GM19240 (cell line): ENCODE measurements around the gene SCG3.

Experiments
- DNase-seq: peaks from one replicate; pipeline ENCODE4 v3.0.0; 2011; ENCODE audit warnings: low spot score; ENCODE audit not compliant: insufficient read length

The SCG3 gene

DNA sequence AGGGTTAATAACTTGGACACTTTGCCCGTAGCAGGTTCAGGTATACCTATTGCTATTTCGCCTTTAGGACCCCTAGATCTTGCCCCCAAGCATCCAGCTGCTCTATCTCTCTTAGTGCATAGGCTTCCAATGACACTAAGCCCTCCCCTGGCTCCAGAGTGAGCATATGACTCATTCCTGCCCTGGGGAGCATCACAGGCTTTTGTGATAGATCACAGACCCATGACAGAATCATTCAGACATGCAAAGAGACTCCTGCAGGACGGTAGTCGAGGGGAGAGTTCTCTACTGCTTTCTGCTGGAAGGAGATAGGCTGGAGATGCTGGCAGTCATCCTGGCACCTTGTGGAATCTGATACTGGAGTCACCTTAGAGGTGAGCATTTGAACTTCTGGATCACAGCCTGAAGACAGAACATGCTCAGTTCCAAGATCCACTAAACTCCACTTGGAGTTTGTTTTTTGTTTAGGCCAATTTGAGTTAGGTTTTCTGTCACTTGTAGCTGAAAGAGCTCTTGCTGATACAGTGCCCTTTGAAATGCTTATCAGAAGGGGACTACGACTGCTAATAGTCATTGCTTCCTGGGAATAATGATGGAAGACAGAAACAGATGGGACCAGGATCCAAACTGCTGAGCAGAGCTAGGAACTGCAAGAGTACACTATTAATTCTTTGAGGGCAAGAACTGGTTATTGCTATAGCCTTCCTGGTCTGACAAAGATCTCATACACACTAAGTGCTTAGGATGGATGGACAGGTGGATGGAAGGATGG, 45.2 kb downstream of the SCG3 start:
- DNase-seq, result no peak

- no peak for DNase-seq
These were observed 46.0 kb downstream of the SCG3 start for GRCh38 chr15:51727141-51727897.

GRCh38 chr15:51731549-51732267, 50.4 kb downstream of the SCG3 start:
- no peak for DNase-seq

DNA sequence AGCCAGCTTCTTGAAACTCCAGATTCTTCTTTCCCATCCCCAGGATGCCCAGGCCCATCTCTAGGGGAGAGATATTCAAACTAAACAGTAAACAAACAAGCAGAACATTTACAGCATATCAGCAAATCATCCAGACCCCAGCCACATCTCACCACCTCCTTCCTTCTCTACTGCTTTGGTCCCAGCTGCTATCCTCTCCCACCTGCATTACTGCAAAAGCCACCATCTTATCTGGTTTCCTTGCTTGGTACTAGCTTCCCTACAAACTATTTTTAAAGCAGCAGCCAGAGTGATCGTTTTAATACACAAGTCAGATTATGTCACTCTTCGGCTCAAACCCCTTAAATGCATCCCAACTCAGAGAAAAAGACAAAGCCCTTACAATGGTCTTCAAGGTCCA, 51.3 kb downstream of the SCG3 start:
- DNase-seq, result no peak

- DNase-seq, result no peak
These were observed 54.1 kb downstream of the SCG3 start for GRCh38 chr15:51735228-51736010.

GRCh38 chr15:51736069-51736468, 54.8 kb downstream of the SCG3 start:
- DNase-seq, result no peak

DNA sequence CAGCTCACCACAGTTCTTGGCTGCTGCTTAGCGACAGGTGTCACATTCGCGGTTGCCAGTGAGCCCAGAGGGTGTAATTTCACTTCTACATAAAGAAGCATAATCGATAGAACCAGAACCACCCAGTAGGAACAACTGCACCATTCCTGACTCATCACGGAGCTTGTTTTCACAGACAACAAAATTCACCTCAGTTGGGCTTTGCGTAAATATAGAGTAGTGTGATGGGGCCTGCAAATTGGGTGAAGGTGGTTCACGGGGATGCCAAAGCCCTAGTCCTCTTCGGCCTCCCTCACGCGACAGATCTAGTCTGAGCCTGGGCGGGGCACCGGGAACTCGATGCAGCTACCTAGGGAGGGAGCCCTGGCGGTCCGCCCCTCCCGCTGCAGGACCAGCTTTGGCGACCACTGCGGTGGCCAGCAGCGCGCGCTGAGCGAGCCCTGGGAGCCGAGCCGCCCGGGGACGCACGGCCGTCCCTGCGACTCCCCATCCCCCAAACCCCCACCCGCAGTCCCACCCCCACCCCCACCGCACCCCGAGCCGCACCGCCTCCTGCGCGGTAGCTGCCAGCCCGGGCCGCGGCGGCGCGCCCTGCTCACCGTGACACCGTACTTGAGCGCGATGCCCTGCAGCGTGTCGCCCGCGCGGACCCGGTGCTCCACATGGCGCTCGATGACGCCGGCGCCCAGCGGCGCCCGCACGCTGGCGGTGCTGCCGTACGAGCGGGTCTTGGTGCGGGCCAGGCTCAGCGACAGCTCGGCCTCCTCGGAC, 55.6 kb downstream of the SCG3 start:
- DNase-seq, result no peak

- DNase-seq, result no peak
These were observed 56.4 kb downstream of the SCG3 start, which contains the start of gene LYSMD2 for GRCh38 chr15:51737522-51738305. LYSMD2 (minus strand) TSS chr15:51737655; CDS start chr15:51737622, 33 bp downstream.

GRCh38 chr15:51738553-51738952, 57.2 kb downstream of the SCG3 start:
- no peak for DNase-seq

- DNase-seq, result no peak
These were observed 57.9 kb downstream of the SCG3 start for GRCh38 chr15:51739061-51739712.

GRCh38 chr15:51749307-51749706, 68.0 kb downstream of the SCG3 start:
- no peak for DNase-seq

- no peak for DNase-seq
These were observed 68.9 kb downstream of the SCG3 start for GRCh38 chr15:51750186-51750585.

GRCh38 chr15:51750792-51751696, 69.7 kb downstream of the SCG3 start, which contains the start of gene TMOD2:
TMOD2 (plus strand) TSS chr15:51751597; CDS start chr15:51766442, 14,845 bp downstream.
- no peak for DNase-seq

- DNase-seq, result no peak
These were observed 70.7 kb downstream of the SCG3 start for GRCh38 chr15:51751697-51752683.

GRCh38 chr15:51752888-51753287, 71.6 kb downstream of the SCG3 start:
- no peak for DNase-seq

DNA sequence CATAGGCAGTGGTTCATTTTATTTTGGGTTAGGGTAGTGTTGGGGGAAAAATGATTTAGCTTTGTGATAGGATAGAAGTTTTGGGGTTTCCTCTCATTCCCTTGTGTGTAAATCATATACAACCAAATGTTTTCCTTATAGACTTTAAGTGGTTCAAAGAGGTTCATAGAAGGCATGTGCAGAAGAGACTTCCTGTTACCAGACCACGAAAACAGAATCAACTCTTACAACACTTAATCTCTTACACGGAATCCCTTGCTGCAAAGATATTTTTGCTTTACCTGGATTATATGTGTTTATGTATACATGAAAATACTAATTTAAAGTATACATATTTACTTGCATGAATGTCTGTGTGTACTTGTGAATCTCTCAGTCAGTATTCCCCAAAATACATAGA, 73.0 kb downstream of the SCG3 start:
- DNase-seq, result no peak

- DNase-seq, result no peak
These were observed 74.5 kb downstream of the SCG3 start for GRCh38 chr15:51755790-51756189.
